Stomach smooth muscle (tissue), 2 donors: ENCODE data around the gene CCDC148.

Experiments used
- H3K27ac ChIP-seq: one replicate; pipeline ENCODE4 v1.7.0; 2013; ENCODE audit warnings: mild to moderate bottlenecking, low read length, inconsistent platforms
- H3K27me3 ChIP-seq, 2 donors: one replicate each; pipeline ENCODE4 v1.7.0; 2013; ENCODE audit warnings: low read length in 2 of 2; ENCODE audit not compliant: insufficient read depth in 2 of 2, control insufficient read depth in 1 of 2
- H3K36me3 ChIP-seq, 2 donors: one replicate each; pipeline ENCODE4 v1.7.0; 2013; ENCODE audit warnings: low read length in 2 of 2; ENCODE audit not compliant: control insufficient read depth in 2 of 2, insufficient read depth in 2 of 2
- H3K4me1 ChIP-seq: one replicate; pipeline ENCODE4 v1.7.0; 2013; ENCODE audit warnings: low read length; ENCODE audit not compliant: control insufficient read depth, insufficient read depth
- H3K4me3 ChIP-seq, 2 donors: one replicate each; pipeline ENCODE4 v1.7.0; 2013; ENCODE audit warnings: low read length in 2 of 2
- H3K9ac ChIP-seq, 2 donors: one replicate each; pipeline ENCODE4 v1.7.0; 2013; ENCODE audit warnings: low read length in 2 of 2, mild to moderate bottlenecking in 1 of 2
- H3K9me3 ChIP-seq, 2 donors: one replicate each; pipeline ENCODE4 v1.7.0; 2013; ENCODE audit warnings: low read length in 2 of 2; ENCODE audit not compliant: control insufficient read depth in 2 of 2
- donor health status: healthy.
- donor health status: Pancreatic carcinoma.

The CCDC148 gene

GRCh38 chr2:158138255-158138654 lies 318.3 kb downstream of the CCDC148 start:
- Histone ChIP-seq H3K27ac (no peak overlapping the region), H3K9ac (no peak overlapping the region)

GRCh38 chr2:158135096-158135495 lies 321.5 kb downstream of the CCDC148 start:
- Histone ChIP-seq H3K9ac (no peak overlapping the region), H3K4me1 (no peaks in the 10 kb centered on the region)

More at GRCh38 chr2:158138255-158138654, 318.3 kb downstream of the CCDC148 start:
- no peaks in the 10 kb centered on the region for H3K36me3 ChIP-seq
- no peaks in the 10 kb centered on the region for H3K27me3 ChIP-seq
- no peaks in the 10 kb centered on the region for H3K4me1 ChIP-seq
- no peaks in the 10 kb centered on the region for H3K9me3 ChIP-seq
- H3K4me3 ChIP-seq = no peak overlapping the region

GRCh38 chr2:158134655-158135054 lies 321.9 kb downstream of the CCDC148 start:
- no peaks in the 10 kb centered on the region for H3K4me1 ChIP-seq
- H3K9me3 ChIP-seq = no peaks in the 10 kb centered on the region
- no peak overlapping the region for H3K9ac ChIP-seq
- H3K27me3 ChIP-seq = no peaks in the 10 kb centered on the region
- H3K4me3 ChIP-seq = no peak overlapping the region
- H3K36me3 ChIP-seq = no peaks in the 10 kb centered on the region
- no peak overlapping the region for H3K27ac ChIP-seq

More at GRCh38 chr2:158135096-158135495, 321.5 kb downstream of the CCDC148 start:
- no peaks in the 10 kb centered on the region for H3K27me3 ChIP-seq
- H3K27ac ChIP-seq = no peak overlapping the region
- no peaks in the 10 kb centered on the region for H3K36me3 ChIP-seq
- H3K9me3 ChIP-seq = no peaks in the 10 kb centered on the region
- no peak overlapping the region for H3K4me3 ChIP-seq

DNA sequence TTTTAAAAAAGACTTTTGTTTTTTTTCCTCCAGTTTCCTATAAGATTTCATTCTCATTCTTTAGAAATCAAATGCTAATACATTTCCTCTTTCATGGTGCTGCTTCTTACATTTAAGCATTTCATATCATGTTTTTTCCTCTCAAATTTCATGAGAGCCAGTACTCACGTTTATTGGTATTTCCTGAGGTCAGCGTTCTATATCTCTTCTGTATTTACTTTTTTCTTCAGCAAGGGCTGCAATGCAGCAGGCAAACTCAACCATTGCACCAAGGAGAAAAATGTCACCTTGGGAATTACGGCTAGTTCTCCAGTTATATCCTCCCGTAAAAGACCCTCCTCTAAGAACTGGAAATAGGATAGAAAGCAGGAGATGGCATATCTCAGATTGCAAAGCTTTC lies 322.5 kb downstream of the CCDC148 start:
- no peak overlapping the region for H3K4me3 ChIP-seq
- H3K27ac ChIP-seq = no peak overlapping the region
- H3K4me1 ChIP-seq = no peaks in the 10 kb centered on the region
- H3K36me3 ChIP-seq = no peaks in the 10 kb centered on the region
- H3K9ac ChIP-seq = no peak overlapping the region
- no peaks in the 10 kb centered on the region for H3K9me3 ChIP-seq
- H3K27me3 ChIP-seq = no peaks in the 10 kb centered on the region

- no peaks in the 10 kb centered on the region for H3K4me1 ChIP-seq
- H3K4me3 ChIP-seq = no peak overlapping the region
- no peaks in the 10 kb centered on the region for H3K9me3 ChIP-seq
- H3K9ac ChIP-seq = no peak overlapping the region
- H3K27me3 ChIP-seq = no peaks in the 10 kb centered on the region
- no peak overlapping the region for H3K27ac ChIP-seq
- no peaks in the 10 kb centered on the region for H3K36me3 ChIP-seq
These were observed 324.5 kb downstream of the CCDC148 start for GRCh38 chr2:158131919-158132566.

GRCh38 chr2:158131483-158131912 lies 325.1 kb downstream of the CCDC148 start:
- Histone ChIP-seq H3K9ac (no peak overlapping the region), H3K27me3 (peaks cover 0 to 2% of the 10 kb centered on the region in 2 donors), H3K27ac (no peak overlapping the region), H3K36me3 (no peaks in the 10 kb centered on the region), H3K4me1 (no peaks in the 10 kb centered on the region), H3K4me3 (no peak overlapping the region), H3K9me3 (no peaks in the 10 kb centered on the region)

GRCh38 chr2:158130832-158131473 lies 325.6 kb downstream of the CCDC148 start:
- Histone ChIP-seq H3K27ac (no peak overlapping the region), H3K9ac (no peak overlapping the region), H3K9me3 (no peaks in the 10 kb centered on the region), H3K4me3 (no peak overlapping the region), H3K4me1 (no peaks in the 10 kb centered on the region), H3K36me3 (no peaks in the 10 kb centered on the region), H3K27me3 (peaks cover 0 to 2% of the 10 kb centered on the region in 2 donors)

DNA sequence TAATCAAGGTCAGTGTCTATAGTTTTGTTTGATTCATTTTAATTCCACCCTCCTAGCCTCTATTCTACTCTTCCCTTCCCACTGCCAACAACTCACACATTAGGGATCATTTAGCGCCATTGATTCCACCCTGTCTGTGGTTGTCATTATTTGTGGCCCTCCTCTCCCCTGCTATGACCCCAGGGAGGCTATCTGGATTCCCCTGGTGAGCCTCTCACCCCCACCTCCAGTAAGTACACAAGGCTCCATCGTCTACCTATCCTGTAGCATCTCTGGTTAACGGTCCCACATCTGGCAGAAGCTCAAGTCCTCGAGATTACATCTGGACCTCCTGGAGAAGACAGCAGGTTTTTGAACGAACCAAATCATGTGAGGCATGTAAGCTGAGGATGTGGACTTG lies 327.5 kb downstream of the CCDC148 start:
- H3K27ac ChIP-seq = no peak overlapping the region
- H3K4me1 ChIP-seq = no peaks in the 10 kb centered on the region
- no peaks in the 10 kb centered on the region for H3K36me3 ChIP-seq
- H3K4me3 ChIP-seq = no peak overlapping the region
- no peaks in the 10 kb centered on the region for H3K9me3 ChIP-seq
- H3K9ac ChIP-seq = no peak overlapping the region
- peaks cover 0 to 2% of the 10 kb centered on the region in 2 donors for H3K27me3 ChIP-seq

DNA sequence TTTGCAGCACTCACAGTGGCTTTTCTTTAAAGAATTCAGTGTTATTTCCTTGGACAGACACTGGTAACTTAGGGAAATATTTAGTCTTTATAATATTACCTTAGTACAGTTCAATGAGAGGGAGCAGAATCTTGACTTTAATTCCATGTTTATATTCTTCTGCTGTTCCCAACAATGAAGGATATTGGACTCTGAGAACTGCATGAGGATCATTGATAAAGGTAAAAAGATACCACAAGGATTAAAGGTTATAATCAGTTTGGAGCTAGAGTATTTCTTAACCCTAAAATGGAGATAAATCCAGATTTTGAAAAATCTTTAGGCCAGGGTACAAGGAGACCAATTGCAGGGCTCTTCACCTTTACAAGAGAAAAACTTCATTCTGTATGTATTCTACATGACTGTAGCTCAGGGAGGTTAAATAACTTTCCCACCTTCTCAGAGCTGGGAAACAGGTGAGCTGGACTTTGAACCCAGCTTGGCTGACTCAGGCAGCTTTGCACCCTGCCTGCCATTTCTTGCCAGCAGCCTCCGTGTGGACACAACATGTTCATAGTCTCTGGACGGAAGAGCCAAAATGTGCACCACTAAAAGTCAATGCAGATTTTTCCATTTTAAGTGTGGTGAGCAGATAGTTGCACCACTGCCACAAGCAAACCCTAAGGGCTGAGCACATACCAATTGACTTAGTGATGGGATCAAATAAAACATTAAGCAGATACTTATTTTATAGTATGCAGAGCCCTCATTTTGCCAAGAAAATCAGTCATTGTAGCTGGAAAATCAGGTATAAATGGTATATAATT lies 328.2 kb downstream of the CCDC148 start:
- H3K9me3 ChIP-seq = no peaks in the 10 kb centered on the region
- no peak overlapping the region for H3K4me3 ChIP-seq
- peaks cover 0 to 2% of the 10 kb centered on the region in 2 donors for H3K27me3 ChIP-seq
- no peak overlapping the region for H3K9ac ChIP-seq
- H3K36me3 ChIP-seq = no peaks in the 10 kb centered on the region
- H3K27ac ChIP-seq = no peak overlapping the region
- no peaks in the 10 kb centered on the region for H3K4me1 ChIP-seq

- no peak overlapping the region for H3K9ac ChIP-seq
- H3K9me3 ChIP-seq = no peaks in the 10 kb centered on the region
- H3K4me3 ChIP-seq = no peak overlapping the region
- no peak overlapping the region for H3K27ac ChIP-seq
- peaks cover 0 to 2% of the 10 kb centered on the region in 2 donors for H3K27me3 ChIP-seq
- H3K4me1 ChIP-seq = no peaks in the 10 kb centered on the region
- no peaks in the 10 kb centered on the region for H3K36me3 ChIP-seq
These were observed 329.2 kb downstream of the CCDC148 start for GRCh38 chr2:158127380-158127804.
